ENCODE measurements around the gene SPTBN1. TPM values are rescaled to one million over a fixed set of nuclear protein-coding genes. Genes with fewer than 3 reads are reported as not detected.
A peak's percentile ranks its signal among the peaks of the same experiment; 100 is the strongest.

SPTBN1 gene
- total and polyA plus RNA-seq, 2 donors (not counting 3 experiments of a cell fraction or from before 2014, with no cell fraction given), result 63.3 to 320 TPM

DNA sequence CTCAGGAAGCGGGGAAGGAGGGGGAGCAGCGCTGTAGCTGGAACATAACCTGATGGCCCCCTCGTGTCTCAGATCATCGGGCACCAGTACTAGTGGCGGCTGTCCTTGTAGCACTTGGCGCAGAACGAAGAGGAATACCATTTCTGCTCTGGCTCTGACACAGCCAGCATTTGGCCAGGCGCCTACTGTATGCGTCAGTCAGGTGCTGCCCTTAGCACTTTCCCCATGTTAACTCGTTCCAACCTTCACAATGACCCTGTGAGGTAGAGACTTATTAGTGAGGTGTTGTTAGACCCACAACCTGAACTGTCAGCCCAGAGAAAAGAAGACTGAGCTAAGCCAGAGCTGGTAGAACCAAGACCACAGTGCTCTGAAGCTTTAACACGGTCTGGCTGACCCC is 219.6 kb downstream of the SPTBN1 start:
- Histone ChIP-seq H3K36me3 (ENCODE audit: control insufficient read depth in 2 of 2, extremely low read depth in 1 of 2, insufficient read depth in 2 of 2, low read length in 2 of 2) (peaks cover 0 to under 1% of the 10 kb centered on the region in 2 experiments), H3K9me1 (replicated peaks; ENCODE audit: control insufficient read depth, extremely low read depth, insufficient read depth, low read length) (no peaks in the 10 kb centered on the region), H4K20me1 (replicated peaks; ENCODE audit: control insufficient read depth, extremely low read depth, insufficient read depth, low read length) (no peaks in the 10 kb centered on the region), H3K27ac (ENCODE audit: insufficient read depth, low read depth, low read length) (no peak overlapping the region), H3K4me3 (replicated peaks in 1 of 3; ENCODE audit: insufficient read depth in 1 of 3, low read depth in 1 of 3, low read length in 3 of 3) (no peak overlapping the region), H3K4me1 (ENCODE audit: control insufficient read depth, extremely low read depth, insufficient read depth, low read length) (peaks cover 14% of the 10 kb centered on the region), H3K9ac (replicated peaks; ENCODE audit: extremely low read depth, insufficient read depth, low read length) (no peak overlapping the region), H2AFZ (ENCODE audit: low read depth, low read length) (no peak overlapping the region), H3K9me3 (replicated peaks; ENCODE audit: control insufficient read depth, insufficient read depth, low read length) (no peaks in the 10 kb centered on the region), H3K4me2 (ENCODE audit: insufficient read depth, low read length) (no peak overlapping the region), H3K27me3 (ENCODE audit: control insufficient read depth in 2 of 2, insufficient read depth in 2 of 2, low read length in 2 of 2) (peaks cover 0 to 2% of the 10 kb centered on the region in 2 experiments), H3K79me2 (ENCODE audit: control insufficient read depth, insufficient read depth, low read length) (no peaks in the 10 kb centered on the region)
- DNase-seq (ENCODE audit: low read depth, low spot score) (peak; percentile 21), FAIRE-seq (no peak)
- CTCF ChIA-PET, result interaction anchor here (1.1 to 7.0 kb wide), 4 partner anchors 10 to 569 kb away, joined by 3 to 69 read pairs (median 8); no protein-coding TSS in a partner anchor
- TF ChIP-seq POLR2A (IDR thresholded peaks at IDR 0.05; ENCODE audit: low read depth, low read length) (no peak), MYC (IDR thresholded peaks at IDR 0.05; ENCODE audit: low read depth, low read length) (no peak), FOS (IDR thresholded peaks at IDR 0.05; ENCODE audit: borderline replicate concordance, insufficient read depth, low read length) (no peak), POLR2AphosphoS5 (IDR thresholded peaks at IDR 0.05; ENCODE audit: insufficient read depth, low read depth, low read length) (no peak), GATA2 (IDR thresholded peaks at IDR 0.05; ENCODE audit: insufficient read depth, insufficient read length, low read depth, low read length) (no peak)
- TF ChIP-seq, protein P1, sequence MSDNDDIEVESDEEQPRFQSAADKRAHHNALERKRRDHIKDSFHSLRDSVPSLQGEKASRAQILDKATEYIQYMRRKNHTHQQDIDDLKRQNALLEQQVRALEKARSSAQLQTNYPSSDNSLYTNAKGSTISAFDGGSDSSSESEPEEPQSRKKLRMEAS (IDR thresholded peaks at IDR 0.05; ENCODE audit: insufficient read depth, insufficient read length), result no peak
- intact Hi-C loops (cut with micrococcal nuclease), result no loop called here
- dilution Hi-C loops (cut with MboI; ENCODE audit: extremely low pct_ligation_motif_present, low sequenced_read_pairs), result no loop called here
- POLR2A ChIA-PET, result interaction anchor here (1.5 kb wide), 1 partner anchor 10 kb away, joined by 4 read pairs; no protein-coding TSS in a partner anchor
- BruUV-seq (replicated peaks), result no TSS peak

DNA sequence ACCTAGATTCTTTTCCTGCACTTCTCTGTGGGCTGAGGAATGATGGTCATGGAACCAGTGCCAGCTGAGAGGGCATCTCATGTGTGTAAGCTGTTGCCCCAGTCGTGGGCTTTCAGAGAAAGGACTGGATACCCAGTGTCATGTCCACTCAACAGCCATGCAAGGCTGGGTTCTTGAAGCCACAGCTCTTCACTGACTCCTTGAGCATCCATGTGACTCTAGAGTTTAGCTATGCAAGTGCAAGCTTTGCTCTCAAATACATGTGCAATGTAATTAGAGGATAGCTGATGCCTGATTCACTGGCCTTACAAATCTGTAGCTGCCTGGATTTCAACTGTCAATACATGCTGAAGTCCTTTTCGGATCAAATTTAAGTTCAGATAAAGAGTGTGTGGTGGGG is 220.5 kb downstream of the SPTBN1 start:
- H2AFZ ChIP-seq (ENCODE audit: low read depth, low read length), result no peak overlapping the region
- no peak overlapping the region for H3K27ac ChIP-seq (ENCODE audit: insufficient read depth, low read depth, low read length)

More for the DNA sequence above, 220.5 kb downstream of the SPTBN1 start:
- POLR2A ChIA-PET, result interaction anchor here (1.5 kb wide), 1 partner anchor 11 kb away, joined by 4 read pairs; no protein-coding TSS in a partner anchor
- no peaks in the 10 kb centered on the region for H3K36me3 ChIP-seq (ENCODE audit: control insufficient read depth in 2 of 2, extremely low read depth in 1 of 2, insufficient read depth in 2 of 2, low read length in 2 of 2)
- peaks cover 0 to 2% of the 10 kb centered on the region in 2 experiments for H3K27me3 ChIP-seq (ENCODE audit: control insufficient read depth in 2 of 2, insufficient read depth in 2 of 2, low read length in 2 of 2)
- BruUV-seq (replicated peaks), result no TSS peak
- peaks cover 14% of the 10 kb centered on the region for H3K4me1 ChIP-seq (ENCODE audit: control insufficient read depth, extremely low read depth, insufficient read depth, low read length)
- H3K4me3 ChIP-seq (replicated peaks in 1 of 3; ENCODE audit: insufficient read depth in 1 of 3, low read depth in 1 of 3, low read length in 3 of 3), result no peak overlapping the region
- no peaks in the 10 kb centered on the region for H3K9me3 ChIP-seq (replicated peaks; ENCODE audit: control insufficient read depth, insufficient read depth, low read length)
- intact Hi-C loops (cut with micrococcal nuclease), result no loop called here
- no peak for DNase-seq (ENCODE audit: low read depth, low spot score)
- H3K4me2 ChIP-seq (ENCODE audit: insufficient read depth, low read length), result no peak overlapping the region
- no peaks in the 10 kb centered on the region for H3K9me1 ChIP-seq (replicated peaks; ENCODE audit: control insufficient read depth, extremely low read depth, insufficient read depth, low read length)
- no peaks in the 10 kb centered on the region for H4K20me1 ChIP-seq (replicated peaks; ENCODE audit: control insufficient read depth, extremely low read depth, insufficient read depth, low read length)
- no peak overlapping the region for H3K9ac ChIP-seq (replicated peaks; ENCODE audit: extremely low read depth, insufficient read depth, low read length)
- dilution Hi-C loops (cut with MboI; ENCODE audit: extremely low pct_ligation_motif_present, low sequenced_read_pairs), result no loop called here
- no peak for FAIRE-seq
- CTCF ChIA-PET, result interaction anchor here (0.7 to 7.0 kb wide), 6 partner anchors 8 to 570 kb away, joined by 3 to 69 read pairs (median 4); no protein-coding TSS in a partner anchor
- no peaks in the 10 kb centered on the region for H3K79me2 ChIP-seq (ENCODE audit: control insufficient read depth, insufficient read depth, low read length)
- TF ChIP-seq, protein P1 (IDR thresholded peaks at IDR 0.05; ENCODE audit: insufficient read depth, insufficient read length), result no peak
- TF ChIP-seq MYC (IDR thresholded peaks at IDR 0.05; ENCODE audit: low read depth, low read length), result no peak
- no peak for TF ChIP-seq POLR2A (IDR thresholded peaks at IDR 0.05; ENCODE audit: low read depth, low read length)
- no peak for TF ChIP-seq POLR2AphosphoS5 (IDR thresholded peaks at IDR 0.05; ENCODE audit: insufficient read depth, low read depth, low read length)
- TF ChIP-seq, protein P2, sequence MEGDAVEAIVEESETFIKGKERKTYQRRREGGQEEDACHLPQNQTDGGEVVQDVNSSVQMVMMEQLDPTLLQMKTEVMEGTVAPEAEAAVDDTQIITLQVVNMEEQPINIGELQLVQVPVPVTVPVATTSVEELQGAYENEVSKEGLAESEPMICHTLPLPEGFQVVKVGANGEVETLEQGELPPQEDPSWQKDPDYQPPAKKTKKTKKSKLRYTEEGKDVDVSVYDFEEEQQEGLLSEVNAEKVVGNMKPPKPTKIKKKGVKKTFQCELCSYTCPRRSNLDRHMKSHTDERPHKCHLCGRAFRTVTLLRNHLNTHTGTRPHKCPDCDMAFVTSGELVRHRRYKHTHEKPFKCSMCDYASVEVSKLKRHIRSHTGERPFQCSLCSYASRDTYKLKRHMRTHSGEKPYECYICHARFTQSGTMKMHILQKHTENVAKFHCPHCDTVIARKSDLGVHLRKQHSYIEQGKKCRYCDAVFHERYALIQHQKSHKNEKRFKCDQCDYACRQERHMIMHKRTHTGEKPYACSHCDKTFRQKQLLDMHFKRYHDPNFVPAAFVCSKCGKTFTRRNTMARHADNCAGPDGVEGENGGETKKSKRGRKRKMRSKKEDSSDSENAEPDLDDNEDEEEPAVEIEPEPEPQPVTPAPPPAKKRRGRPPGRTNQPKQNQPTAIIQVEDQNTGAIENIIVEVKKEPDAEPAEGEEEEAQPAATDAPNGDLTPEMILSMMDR (IDR thresholded peaks at IDR 0.05; ENCODE audit: extremely low read depth in 1 of 2, insufficient read depth in 1 of 2, low read depth in 1 of 2, low read length in 2 of 2), result no peak
- TF ChIP-seq GATA2 (IDR thresholded peaks at IDR 0.05; ENCODE audit: insufficient read depth, insufficient read length, low read depth, low read length), result no peak
